Measurements from ENCODE around the gene MASTL. TPM values are rescaled to one million over a fixed set of nuclear protein-coding genes. Genes with fewer than 3 reads are reported as not detected.
"Not testable (repeated sequence)": the region's sequence is repeated elsewhere in the genome, so short reads cannot be mapped to it uniquely, and the experiment has no call there.

The MASTL gene
- total RNA-seq (2014; rRNA removed; shearing (Covaris generic)), result 18.9 and 19.6 TPM in 2 replicates
- 17.0 and 23.8 TPM in 2 replicates for polyA plus RNA-seq (2014; cell fraction: nucleus; rRNA removed)

DNA sequence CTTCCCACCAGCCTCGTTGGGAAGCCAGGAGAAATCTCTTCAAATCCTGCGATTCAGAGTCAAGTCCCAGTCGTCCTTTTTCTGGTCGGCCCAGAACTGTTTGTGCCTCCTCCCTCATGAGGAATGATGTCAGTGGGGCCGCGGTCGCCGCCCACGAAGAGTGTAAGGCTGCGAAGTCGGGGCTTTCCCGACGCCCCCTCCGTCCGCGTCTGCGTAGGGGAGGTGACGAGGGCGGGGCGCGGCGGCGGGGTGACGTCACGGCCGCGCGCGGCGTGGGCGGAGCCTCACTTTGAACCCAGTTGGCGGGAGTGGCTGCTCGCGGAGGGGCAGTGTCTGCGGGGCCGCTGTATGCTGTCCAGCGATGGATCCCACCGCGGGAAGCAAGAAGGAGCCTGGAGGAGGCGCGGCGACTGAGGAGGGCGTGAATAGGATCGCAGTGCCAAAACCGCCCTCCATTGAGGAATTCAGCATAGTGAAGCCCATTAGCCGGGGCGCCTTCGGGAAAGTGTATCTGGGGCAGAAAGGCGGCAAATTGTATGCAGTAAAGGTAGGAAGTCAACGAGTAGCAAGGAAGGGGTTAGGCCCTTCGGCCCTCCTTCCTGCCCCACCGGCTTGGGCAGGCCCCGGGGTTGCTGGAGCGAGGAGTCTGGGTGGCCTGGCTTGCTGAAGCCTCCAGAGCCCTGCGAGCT lies at the start of gene MASTL:
TSS of gene MASTL (plus strand) at position 287 of the 689 bp plus-strand sequence. CDS start at position 362, 75 bp downstream.
- peak; percentile 81 for DNase-seq (ENCODE audit: extremely low read depth, low read depth)

- DNase-seq (ENCODE audit: extremely low read depth, low read depth), result no peak
Observed at GRCh38 chr10:27108165-27108564, 47.0 kb upstream of the MASTL start.

DNA sequence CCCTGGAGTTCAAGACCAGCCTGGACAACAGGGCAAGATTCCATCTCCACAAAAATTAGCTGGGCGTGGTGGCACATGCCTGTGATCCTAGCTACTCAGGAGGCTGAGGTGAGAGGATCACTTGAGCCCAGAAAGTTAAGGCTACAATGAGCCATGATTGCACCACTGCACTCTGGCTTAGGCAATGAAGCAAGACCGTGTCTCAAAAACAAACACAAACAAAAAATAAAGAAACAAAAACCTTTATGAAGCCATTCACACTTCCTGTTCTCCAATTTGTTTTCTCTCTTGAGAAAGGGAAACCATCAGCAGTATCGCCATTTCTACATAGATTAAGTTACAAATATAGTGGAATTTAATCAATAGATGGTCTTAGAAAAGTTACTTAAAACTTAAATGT lies 20.8 kb upstream of the MASTL start:
- no peak for DNase-seq (ENCODE audit: extremely low read depth, low read depth)

- DNase-seq (ENCODE audit: extremely low read depth, low read depth), result no peak
Observed at GRCh38 chr10:27138277-27138676, 16.9 kb upstream of the MASTL start.

DNA sequence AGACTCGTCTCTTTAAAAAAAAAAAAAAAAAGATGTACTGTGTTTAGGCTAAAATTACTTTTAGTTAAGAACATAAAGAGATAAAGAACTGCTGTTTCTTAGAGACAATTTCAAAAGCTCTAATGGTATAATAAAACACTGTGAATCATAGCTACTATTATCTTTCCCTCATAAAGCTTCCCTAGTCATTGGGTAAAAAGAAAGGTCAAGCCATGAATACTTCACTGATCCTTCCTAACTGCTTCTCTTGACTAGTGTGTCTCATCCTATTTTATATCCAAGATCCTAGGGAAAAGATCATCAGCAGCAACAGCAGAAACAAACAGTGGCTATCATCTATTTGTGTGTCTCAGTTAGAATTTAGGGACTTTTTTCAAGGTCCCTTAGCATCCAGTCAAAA lies 11.5 kb upstream of the MASTL start:
- DNase-seq (ENCODE audit: extremely low read depth, low read depth), result no peak

- DNase-seq (ENCODE audit: extremely low read depth, low read depth), result no peak
Observed at GRCh38 chr10:27145937-27146336, 9.2 kb upstream of the MASTL start.

DNA sequence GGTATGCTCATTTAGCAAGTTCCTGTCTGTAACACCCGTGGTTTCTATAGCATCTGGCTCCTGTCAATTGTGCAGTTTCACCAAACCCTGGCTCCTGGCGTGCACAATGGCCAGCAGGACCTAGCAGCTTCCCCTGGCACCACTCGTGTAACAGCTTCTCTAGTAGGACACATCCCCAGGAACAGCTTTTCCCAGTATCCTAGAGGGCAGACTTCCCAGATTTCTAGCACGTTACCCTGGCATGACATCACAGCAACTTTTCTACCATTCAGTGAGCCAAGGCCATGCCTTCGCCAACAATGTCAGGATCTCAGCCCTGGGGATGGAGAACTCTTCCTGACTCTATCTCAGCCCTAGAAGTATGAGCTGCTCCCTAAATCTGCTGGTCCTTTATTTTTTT lies 7.5 kb upstream of the MASTL start:
- no peak for DNase-seq (ENCODE audit: extremely low read depth, low read depth)

DNA sequence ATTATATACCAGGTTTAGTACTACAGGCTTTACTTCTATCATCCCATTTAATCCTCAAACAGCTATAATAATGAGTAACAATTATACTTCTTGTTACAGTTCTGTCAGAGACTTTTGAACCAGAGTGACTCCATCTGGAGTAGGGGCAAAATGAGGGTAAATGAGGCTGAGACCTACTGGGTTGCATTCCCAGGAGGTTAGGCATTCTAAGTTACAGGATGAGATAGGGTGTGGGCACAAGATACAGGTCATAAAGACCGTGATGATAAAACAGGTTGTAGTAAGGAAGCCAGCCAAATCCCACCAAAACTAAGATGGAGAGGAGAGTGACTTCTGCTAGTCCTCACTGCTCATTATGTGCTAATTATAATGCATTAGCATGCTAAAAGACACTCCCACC lies 4.9 kb upstream of the MASTL start:
- DNase-seq (ENCODE audit: extremely low read depth, low read depth), result no peak

DNA sequence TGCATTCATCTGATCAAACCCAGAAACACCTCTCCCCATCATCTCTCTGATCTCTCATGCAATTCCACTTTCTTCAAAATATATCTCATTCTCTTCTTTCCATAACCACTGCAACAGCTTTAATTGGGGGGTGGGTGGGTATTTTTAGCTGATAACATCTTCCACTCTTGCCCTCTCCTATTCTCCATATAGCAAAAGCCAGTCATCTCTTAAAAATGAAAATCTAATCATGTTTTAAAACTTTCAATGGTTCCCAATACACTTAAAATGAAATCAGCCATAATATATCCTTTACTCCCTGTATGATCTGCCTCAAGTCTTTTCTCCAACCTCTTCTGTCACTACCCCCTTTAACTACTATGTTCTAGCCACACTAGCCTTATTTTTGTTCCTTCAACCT lies 2.5 kb upstream of the MASTL start:
- no peak for DNase-seq (ENCODE audit: extremely low read depth, low read depth)

DNA sequence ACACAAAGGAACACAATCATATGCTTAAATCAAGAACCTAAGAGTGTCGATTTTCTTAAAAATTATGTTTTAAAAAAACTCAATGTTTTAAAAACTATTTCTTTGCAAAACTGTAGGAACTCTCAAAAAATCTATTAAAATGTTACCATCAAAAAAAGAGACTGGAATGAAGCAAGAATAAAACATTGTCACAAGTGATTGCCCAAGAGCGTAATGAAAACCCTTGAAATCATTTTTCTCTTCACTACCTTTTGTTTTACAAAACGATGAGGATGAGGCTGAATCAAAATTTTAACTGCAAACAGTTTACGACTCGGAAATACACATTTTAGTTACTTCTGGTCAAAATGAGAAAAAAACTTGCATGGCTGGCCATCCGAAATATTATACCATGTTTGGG lies 1.8 kb upstream of the MASTL start:
- DNase-seq (ENCODE audit: extremely low read depth, low read depth), result no peak

DNA sequence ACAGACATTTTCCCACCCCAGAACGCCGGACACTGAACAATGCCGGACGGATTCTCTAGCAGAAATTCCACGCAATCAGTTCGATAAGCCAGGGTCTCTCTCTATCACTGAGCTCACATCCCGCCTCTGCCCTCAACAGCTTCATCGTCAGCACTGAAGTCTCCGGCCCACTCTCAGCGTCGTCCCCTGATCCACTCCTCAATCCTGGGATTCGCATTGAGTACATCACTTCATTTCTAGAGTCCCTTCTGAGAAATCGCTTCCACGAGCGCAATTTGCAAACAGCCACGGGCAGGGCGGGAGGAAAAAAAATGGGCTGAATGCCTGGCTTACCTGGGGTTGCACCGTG lies 1.3 kb upstream of the MASTL start:
- DNase-seq (ENCODE audit: extremely low read depth, low read depth), result no peak

- not testable (repeated sequence) for DNase-seq (ENCODE audit: extremely low read depth, low read depth)
Observed at GRCh38 chr10:27156566-27156965, 1.4 kb downstream of the MASTL start.

GRCh38 chr10:27157150-27157549 lies 2.0 kb downstream of the MASTL start:
- no peak for DNase-seq (ENCODE audit: extremely low read depth, low read depth)

DNA sequence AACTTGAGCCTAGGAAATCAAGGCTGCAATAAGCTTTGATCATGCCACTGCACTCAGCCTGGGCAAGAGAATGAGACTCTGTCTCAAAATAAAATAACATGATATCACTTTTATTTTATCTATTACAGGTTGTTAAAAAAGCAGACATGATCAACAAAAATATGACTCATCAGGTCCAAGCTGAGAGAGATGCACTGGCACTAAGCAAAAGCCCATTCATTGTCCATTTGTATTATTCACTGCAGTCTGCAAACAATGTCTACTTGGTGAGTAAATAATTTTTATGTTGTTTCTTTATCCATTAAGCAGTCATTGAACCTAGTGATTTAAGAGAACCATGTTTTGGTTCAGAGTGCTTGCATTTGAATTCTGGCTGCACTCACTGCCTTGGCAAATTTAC lies 3.3 kb downstream of the MASTL start:
- no peak for DNase-seq (ENCODE audit: extremely low read depth, low read depth)

DNA sequence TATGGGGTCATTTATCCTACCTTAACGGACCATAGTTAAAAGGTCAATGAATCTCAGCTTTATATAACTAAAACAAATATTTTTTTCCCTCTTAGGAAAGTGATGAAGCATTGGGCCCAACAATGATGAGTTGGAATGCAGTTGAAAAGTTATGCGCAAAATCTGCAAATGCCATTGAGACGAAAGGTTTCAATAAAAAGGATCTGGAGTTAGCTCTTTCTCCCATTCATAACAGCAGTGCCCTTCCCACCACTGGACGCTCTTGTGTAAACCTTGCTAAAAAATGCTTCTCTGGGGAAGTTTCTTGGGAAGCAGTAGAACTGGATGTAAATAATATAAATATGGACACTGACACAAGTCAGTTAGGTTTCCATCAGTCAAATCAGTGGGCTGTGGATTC lies 14.7 kb downstream of the MASTL start:
- DNase-seq (ENCODE audit: extremely low read depth, low read depth), result no peak

DNA sequence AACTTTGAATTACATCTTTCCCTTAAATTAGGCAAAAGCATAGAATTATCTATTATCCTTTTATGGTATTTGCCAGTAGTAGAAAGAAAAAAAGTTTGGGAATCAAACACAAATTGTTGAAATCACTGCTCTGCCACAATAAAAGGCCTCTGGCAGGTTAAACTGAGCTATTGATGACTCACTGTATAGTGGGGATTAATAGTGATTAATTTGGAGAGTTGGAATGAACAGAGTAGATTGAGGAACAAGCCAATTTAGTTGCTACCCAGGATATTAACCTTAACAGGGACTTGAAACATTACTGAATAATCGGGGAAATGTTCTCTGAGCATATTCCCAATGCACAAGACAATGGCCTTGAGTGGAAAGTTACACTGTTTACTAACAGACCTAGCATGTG lies 33.1 kb downstream of the MASTL start:
- DNase-seq (ENCODE audit: extremely low read depth, low read depth), result no peak

DNA sequence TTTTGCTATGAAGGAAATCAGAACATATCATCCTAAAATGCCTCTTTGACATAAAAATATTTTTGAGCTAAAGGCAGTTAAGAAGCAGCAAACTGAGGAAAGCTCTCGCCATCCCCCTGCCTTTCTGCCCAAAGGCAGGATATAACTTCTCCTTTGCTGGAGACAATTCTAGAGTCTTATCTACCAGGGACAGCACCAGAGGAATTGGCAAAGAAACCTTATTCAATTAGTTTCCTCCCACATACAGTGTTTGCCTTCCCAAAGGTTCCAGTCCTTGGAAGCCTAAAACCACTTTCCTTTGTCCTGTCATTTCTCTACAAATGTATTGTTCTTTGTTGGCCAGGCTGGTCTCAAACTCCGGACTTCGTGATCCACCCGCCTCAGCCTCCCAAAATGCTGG lies 33.7 kb downstream of the MASTL start:
- no peak for DNase-seq (ENCODE audit: extremely low read depth, low read depth)

DNA sequence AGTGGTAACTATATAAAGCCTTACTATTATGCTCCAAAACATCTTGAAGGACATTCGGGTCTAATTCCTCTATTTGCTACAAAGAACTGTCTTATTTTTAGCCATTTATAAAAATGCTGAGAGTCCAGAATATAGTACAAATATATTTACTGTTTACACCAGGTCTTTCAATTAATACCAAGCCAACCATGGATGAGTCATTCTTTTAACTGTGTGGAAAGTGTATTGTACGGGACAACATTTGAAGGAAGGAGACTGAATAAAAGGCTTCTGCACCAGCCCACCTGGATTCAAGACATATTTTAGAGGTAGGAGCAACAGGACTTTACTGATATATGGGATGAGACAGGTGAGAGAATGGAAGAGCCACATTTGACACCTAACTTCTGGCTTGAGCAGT lies 35.4 kb downstream of the MASTL start:
- no peak for DNase-seq (ENCODE audit: extremely low read depth, low read depth)

GRCh38 chr10:27192284-27192683 lies 37.1 kb downstream of the MASTL start:
- DNase-seq (ENCODE audit: extremely low read depth, low read depth), result peak; percentile 75

GRCh38 chr10:27197980-27198620 lies 42.9 kb downstream of the MASTL start:
- no peak for DNase-seq (ENCODE audit: extremely low read depth, low read depth)

DNA sequence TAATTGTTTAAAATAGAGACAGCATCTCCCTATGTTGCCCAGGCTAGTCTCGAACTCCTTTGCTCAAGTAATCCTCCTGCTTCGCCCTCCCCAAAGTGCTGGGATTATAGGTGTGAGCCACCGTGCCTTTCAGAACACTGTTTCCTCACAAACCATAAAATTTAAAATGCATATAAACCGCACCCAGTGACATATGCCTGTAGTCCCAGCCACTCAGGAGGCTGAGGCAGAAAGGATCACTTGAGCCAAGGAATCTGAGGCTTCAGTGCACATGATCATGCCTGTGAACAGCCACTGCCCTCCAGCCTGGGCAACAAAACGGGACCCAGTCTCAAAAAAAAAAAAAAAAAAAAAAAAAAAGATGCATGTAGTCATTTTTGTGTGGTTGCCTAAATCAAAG lies 48.7 kb downstream of the MASTL start:
- no peak for DNase-seq (ENCODE audit: extremely low read depth, low read depth)

DNA sequence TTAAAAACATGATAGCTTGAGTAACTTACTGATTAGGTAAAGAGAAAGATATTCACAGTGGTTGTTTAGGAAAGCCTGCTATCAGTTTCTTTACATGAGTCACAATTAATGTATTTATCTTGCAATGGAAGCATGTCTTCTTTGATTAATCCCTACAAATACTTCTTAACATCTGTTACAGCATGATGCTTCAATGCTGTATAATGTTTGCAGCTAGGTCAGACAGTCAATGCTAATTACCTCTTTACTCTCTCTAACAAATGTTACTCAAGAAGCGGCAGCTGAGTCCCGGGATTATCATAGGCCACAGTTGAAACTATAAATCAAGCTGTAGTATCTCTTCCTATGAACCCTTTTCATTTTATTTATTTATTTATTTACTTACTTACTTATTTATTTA lies 52.2 kb downstream of the MASTL start:
- DNase-seq (ENCODE audit: extremely low read depth, low read depth), result no peak

GRCh38 chr10:27223964-27224363 lies 68.8 kb downstream of the MASTL start:
- DNase-seq (ENCODE audit: extremely low read depth, low read depth), result peak; percentile 24

Data from NCI-H460 (cell line).